OCI-LY1 (cell line): ENCODE measurements around the gene EGFL7.

Experiments
- H2AFZ ChIP-seq: fragments of 200-600 bp; sonication (generic), shearing (Covaris generic); 2 replicates; pipeline ENCODE4 v1.6.0; 2014; ENCODE audit warnings: antibody characterized with exemption, mild to moderate bottlenecking, low read length
- H3F3A ChIP-seq: fragments of 200-600 bp; sonication (generic), shearing (Covaris generic); 2 replicates; pipeline ENCODE4 v1.6.0; 2014; ENCODE audit warnings: mild to moderate bottlenecking, antibody characterized with exemption, low read length, moderate library complexity; ENCODE audit not compliant: insufficient read depth
- H3K27ac ChIP-seq: fragments of 200-600 bp; sonication (generic); 2 replicates; pipeline ENCODE4 v1.5.1; 2014; ENCODE audit warnings: low read length, mixed run types, mild to moderate bottlenecking, low read depth; ENCODE audit not compliant: poor library complexity, severe bottlenecking
- H3K27me3 ChIP-seq: fragments of 200-600 bp; sonication (generic); 2 replicates; pipeline ENCODE4 v1.6.0; 2014; ENCODE audit warnings: antibody characterized with exemption, mild to moderate bottlenecking, low read length, moderate library complexity; ENCODE audit not compliant: insufficient read depth
- H3K36me3 ChIP-seq: fragments of 200-600 bp; sonication (generic); 2 replicates; pipeline ENCODE4 v1.6.1; 2014; ENCODE audit warnings: mild to moderate bottlenecking, antibody characterized with exemption, low read length, moderate library complexity, mixed read lengths; ENCODE audit not compliant: insufficient read depth
- H3K4me1 ChIP-seq: fragments of 200-600 bp; sonication (generic); 2 replicates; pipeline ENCODE4 v1.5.1; 2014; ENCODE audit warnings: mild to moderate bottlenecking, low read length, moderate library complexity; ENCODE audit not compliant: insufficient read depth, severe bottlenecking
- H3K4me2 ChIP-seq: fragments of 200-600 bp; sonication (generic), shearing (Covaris generic); 2 replicates; pipeline ENCODE4 v1.6.1; 2014; ENCODE audit warnings: low read length
- H3K4me3 ChIP-seq: fragments of 200-600 bp; sonication (generic); 2 replicates; pipeline ENCODE4 v1.5.1; 2014; ENCODE audit warnings: low read length, low read depth, mild to moderate bottlenecking, mixed read lengths; ENCODE audit not compliant: poor library complexity, severe bottlenecking
- H3K79me2 ChIP-seq: fragments of 200-600 bp; shearing (Covaris generic); 2 replicates; pipeline ENCODE4 v1.6.1; 2016; ENCODE audit warnings: mixed run types, low read length, mixed read lengths; ENCODE audit not compliant: insufficient read depth
- H3K9ac ChIP-seq: fragments of 200-600 bp; sonication (generic), shearing (Covaris generic); 2 replicates; pipeline ENCODE4 v1.6.1; 2014; ENCODE audit warnings: mild to moderate bottlenecking, low read length, mixed read lengths
- H3K9me2 ChIP-seq: fragments of 200-600 bp; sonication (generic), shearing (Covaris generic); 2 replicates; pipeline ENCODE4 v1.6.1; 2014; ENCODE audit warnings: low read depth, mild to moderate bottlenecking, low read length, mixed read lengths
- H3K9me3 ChIP-seq: fragments of 200-600 bp; shearing (Covaris generic); 2 replicates; pipeline ENCODE4 v1.6.1; 2014; ENCODE audit warnings: low read length, mixed read lengths
- H4K20me1 ChIP-seq: fragments of 200-600 bp; sonication (generic), shearing (Covaris generic); 2 replicates; pipeline ENCODE4 v1.6.0; 2016; ENCODE audit warnings: mild to moderate bottlenecking, low read length; ENCODE audit not compliant: insufficient read depth
- CTCF ChIP-seq: fragments of 200-600 bp; sonication (generic), shearing (Covaris generic); IDR thresholded peaks from 2 replicates; pipeline ENCODE4 v1.5.1; 2017; ENCODE audit warnings: mild to moderate bottlenecking, antibody characterized with exemption, low read length, moderate library complexity, mixed read lengths
- EZH2 ChIP-seq: fragments of 200-600 bp; sonication (generic), shearing (Covaris generic); IDR thresholded peaks from 2 replicates; pipeline ENCODE4 v1.8.0; 2017; ENCODE audit warnings: borderline replicate concordance, mixed run types, mild to moderate bottlenecking, antibody characterized with exemption, low read length, moderate library complexity, mixed read lengths

The EGFL7 gene

GRCh38 chr9:136648751-136649150, 14.0 kb upstream of the EGFL7 start:
- Histone ChIP-seq H3K79me2 (no peaks in the 10 kb centered on the region), H3F3A (no peaks in the 10 kb centered on the region), H4K20me1 (no peaks in the 10 kb centered on the region), H3K27me3 (peaks cover 12% of the 10 kb centered on the region; the same call in 1 of the 2 replicates), H3K9me2 (no peaks in the 10 kb centered on the region), H3K4me1 (no peaks in the 10 kb centered on the region), H3K9ac (no peak overlapping the region), H3K27ac (no peak overlapping the region), H3K9me3 (no peaks in the 10 kb centered on the region), H3K4me2 (no peak overlapping the region), H3K4me3 (no peak overlapping the region), H2AFZ (no peak overlapping the region), H3K36me3 (no peaks in the 10 kb centered on the region)
- TF ChIP-seq CTCF (no peak), EZH2 (no peak)

DNA sequence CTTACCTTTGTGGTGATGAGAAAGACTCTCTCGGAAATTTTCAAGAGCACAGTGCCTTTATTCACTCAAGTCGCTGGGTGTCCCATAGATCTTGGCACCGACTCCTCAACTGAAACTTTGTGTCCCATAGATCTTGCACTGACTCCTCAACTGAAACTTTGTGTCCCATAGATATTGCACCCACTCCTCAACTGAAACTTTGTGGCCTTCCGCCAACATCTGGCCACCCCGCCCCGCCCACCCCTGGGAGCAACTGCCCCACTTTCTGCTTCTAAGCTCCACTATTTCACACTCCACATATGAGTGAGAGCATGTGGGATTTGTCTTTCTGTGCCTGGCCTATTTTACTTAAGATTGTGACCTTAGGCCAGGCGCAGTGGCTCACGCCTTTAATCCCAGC, 12.7 kb upstream of the EGFL7 start:
- Histone ChIP-seq H3K9ac (no peak overlapping the region), H3K4me1 (no peaks in the 10 kb centered on the region)
- TF ChIP-seq EZH2 (no peak), CTCF (no peak)

DNA sequence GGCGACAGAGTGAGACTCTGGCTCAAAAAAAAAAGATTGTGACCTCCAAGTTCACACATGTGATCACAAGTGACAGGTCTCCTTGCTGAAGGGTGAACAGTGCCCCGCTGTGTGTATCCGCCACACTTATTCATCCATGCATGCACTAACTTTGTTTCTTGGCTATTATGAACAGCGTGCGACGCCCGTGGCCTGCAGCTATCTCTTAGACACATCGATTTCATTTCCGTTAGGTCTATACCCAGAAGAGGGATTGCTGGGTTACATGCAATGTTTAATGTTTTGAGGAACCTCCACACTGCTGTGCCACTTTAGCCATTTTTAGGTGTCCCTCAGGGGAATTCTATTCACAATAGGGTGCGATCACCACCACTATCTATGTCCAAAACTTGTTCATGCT, 12.1 kb upstream of the EGFL7 start:
- Histone ChIP-seq H3K9ac (no peak overlapping the region), H3K9me3 (no peaks in the 10 kb centered on the region), H4K20me1 (no peaks in the 10 kb centered on the region), H3K27me3 (peaks cover 12% of the 10 kb centered on the region; the same call in 1 of the 2 replicates), H3K4me1 (no peaks in the 10 kb centered on the region), H3F3A (no peaks in the 10 kb centered on the region), H3K9me2 (no peaks in the 10 kb centered on the region), H3K79me2 (no peaks in the 10 kb centered on the region), H3K27ac (no peak overlapping the region), H3K4me2 (no peak overlapping the region), H3K4me3 (no peak overlapping the region), H2AFZ (no peak overlapping the region), H3K36me3 (no peaks in the 10 kb centered on the region)
- TF ChIP-seq CTCF: no peak
- TF ChIP-seq EZH2: no peak

More for the DNA sequence above, 12.7 kb upstream of the EGFL7 start:
- H2AFZ ChIP-seq: no peak overlapping the region
- H4K20me1 ChIP-seq: no peaks in the 10 kb centered on the region
- no peak overlapping the region for H3K4me3 ChIP-seq
- H3K79me2 ChIP-seq: no peaks in the 10 kb centered on the region
- no peaks in the 10 kb centered on the region for H3F3A ChIP-seq
- no peak overlapping the region for H3K4me2 ChIP-seq
- H3K27ac ChIP-seq: no peak overlapping the region
- no peaks in the 10 kb centered on the region for H3K9me2 ChIP-seq
- peaks cover 12% of the 10 kb centered on the region; the same call in 1 of the 2 replicates for H3K27me3 ChIP-seq
- H3K9me3 ChIP-seq: no peaks in the 10 kb centered on the region
- no peaks in the 10 kb centered on the region for H3K36me3 ChIP-seq
